GM12878 (cell line): ENCODE results near the gene SARDH. TPM values are rescaled to one million over a fixed set of nuclear protein-coding genes. Genes with fewer than 3 reads are reported as not detected.

Source experiments
- ATAC-seq: fragments of 200-7000 bp; cut with Tn5 transposase; 3 replicates; pipeline ENCODE4 v1.9.1; 2020; ENCODE audit warnings: mild to moderate bottlenecking, moderate library complexity
- BruUV-seq: library from RNA; stranded (reverse); fragments of 400-500 nt; replicated peaks from 2 replicates; lab custom pipeline; 2021; lab: Mats Ljungman, UMichigan
- CTCF ChIA-PET: fragments of 300-600 bp; sonication (Branson Sonifier 250); formaldehyde crosslinking; extraction: SDS; loops from one replicate; lab custom pipeline; 2021; ENCODE audit warnings: inconsistent platforms; lab: Yijun Ruan, JAX
- POLR2A ChIA-PET: fragments of 350-600 bp; formaldehyde crosslinking; extraction: SDS; loops from one replicate; lab custom pipeline; 2021; ENCODE audit warnings: inconsistent platforms; lab: Charles Lee
- RAD21 ChIA-PET: fragments of 300-600 bp; sonication (Branson Sonifier 250); formaldehyde crosslinking; loops from one replicate; lab custom pipeline; 2023; ENCODE audit warnings: antibody characterized with exemption; ENCODE audit not compliant: unreplicated experiment; lab: Charles Lee
- SMC1A ChIA-PET: fragments of 300-600 bp; sonication (Branson Sonifier 250); formaldehyde crosslinking; loops from one replicate; lab custom pipeline; 2023; ENCODE audit not compliant: unreplicated experiment, uncharacterized antibody; lab: Charles Lee
- DNase-seq: peaks from one replicate; pipeline ENCODE4 v3.0.0-alpha.2; 2011; ENCODE audit warnings: low read depth, low spot score
- FAIRE-seq: peaks from 3 replicates; lab custom pipeline; 2011; peaks lifted over from hg19 to GRCh38; lab: Jason Lieb, UNC
- H2AFZ ChIP-seq: 2 replicates; pipeline ENCODE4 v1.6.0; 2011; ENCODE audit warnings: low read depth, low read length, control low read depth; ENCODE audit not compliant: control insufficient read depth
- H3K27ac ChIP-seq: 2 replicates; pipeline ENCODE4 v1.5.1; 2011; ENCODE audit warnings: control low read depth; ENCODE audit not compliant: control insufficient read depth, insufficient read depth
- H3K27me3 ChIP-seq, 2 experiments: replicated peaks in 1 of 2; 2 replicates each; pipeline versions ENCODE4 v1.6.0 to v1.6.1; 2011; ENCODE audit warnings: low read length in 1 of 2; ENCODE audit not compliant: control insufficient read depth in 2 of 2, insufficient read depth in 2 of 2
- H3K36me3 ChIP-seq, 2 experiments: 2 replicates each; pipeline ENCODE4 v1.5.1; 2011; ENCODE audit warnings: low read length in 1 of 2; ENCODE audit not compliant: control insufficient read depth in 2 of 2, insufficient read depth in 2 of 2
- H3K4me1 ChIP-seq: 2 replicates; pipeline ENCODE4 v1.6.1; 2011; ENCODE audit warnings: mild to moderate bottlenecking, low read length, moderate library complexity, mixed read lengths; ENCODE audit not compliant: control insufficient read depth, insufficient read depth
- H3K4me2 ChIP-seq: 2 replicates; pipeline ENCODE4 v1.6.0; 2011; ENCODE audit warnings: control low read depth; ENCODE audit not compliant: control insufficient read depth, insufficient read depth
- H3K4me3 ChIP-seq: fragments of 200-600 bp; sonication (generic); 2 replicates; pipeline ENCODE4 v1.5.1; 2016
- H3K79me2 ChIP-seq: 2 replicates; pipeline ENCODE4 v1.6.0; 2011; ENCODE audit warnings: low read length; ENCODE audit not compliant: control insufficient read depth, insufficient read depth
- H3K9ac ChIP-seq: 2 replicates; pipeline ENCODE4 v1.8.0; 2011; ENCODE audit warnings: low read length, control low read depth, mixed read lengths; ENCODE audit not compliant: control insufficient read depth, insufficient read depth
- H3K9me3 ChIP-seq: replicated peaks from 3 replicates; pipeline ENCODE4 v1.5.1; 2011; ENCODE audit warnings: mild to moderate bottlenecking, low read length; ENCODE audit not compliant: control insufficient read depth, insufficient read depth
- H4K20me1 ChIP-seq: 2 replicates; pipeline ENCODE4 v1.6.0; 2011; ENCODE audit not compliant: control insufficient read depth, insufficient read depth
- CEBPB ChIP-seq, 2 experiments: fragments of 150-350 bp in 1 of 2; IDR thresholded peaks; 2 replicates each; pipeline ENCODE4 v1.6.1; 2012 to 2014; ENCODE audit warnings: low read depth in 2 of 2, low read length in 2 of 2, borderline replicate concordance in 1 of 2, inconsistent platforms in 1 of 2
- KAT2A ChIP-seq: conservative IDR thresholded peaks from 2 replicates; pipeline ENCODE4 v1.6.1; 2011; ENCODE audit warnings: low read depth, low read length; ENCODE audit not compliant: control insufficient read depth
- MYB ChIP-seq: fragments of 150-350 bp; IDR thresholded peaks from 2 replicates; pipeline ENCODE4 v1.6.1; 2014; ENCODE audit warnings: mild to moderate bottlenecking, low read depth, low read length, borderline replicate concordance
- NBN ChIP-seq: fragments of 450-650 bp; IDR thresholded peaks from 2 replicates; pipeline ENCODE4 v1.6.1; 2016
- NFYB ChIP-seq: IDR thresholded peaks from 2 replicates; pipeline ENCODE4 v1.6.1; 2011; ENCODE audit warnings: low read depth, mild to moderate bottlenecking, low read length, improper control_type of control experiment, moderate library complexity; ENCODE audit not compliant: insufficient read depth
- NR2F1 ChIP-seq: fragments of 450-650 bp; conservative IDR thresholded peaks from 2 replicates; pipeline ENCODE4 v1.6.1; 2017; ENCODE audit warnings: mild to moderate bottlenecking
- SP1 ChIP-seq: IDR thresholded peaks from one replicate; pipeline ENCODE4 v1.6.1; 2011; ENCODE audit warnings: low read depth, low read length
- SREBF1 ChIP-seq: IDR thresholded peaks from 2 replicates; pipeline ENCODE4 v1.6.1; 2012; ENCODE audit warnings: mild to moderate bottlenecking, low read length
- WRNIP1 ChIP-seq: IDR thresholded peaks from 2 replicates; pipeline ENCODE4 v1.6.1; 2011; ENCODE audit warnings: low read depth, low read length, improper control_type of control experiment, borderline replicate concordance
- WGBS: methylation state at CpG from one replicate; pipeline ENCODE4 v1.1.6; 2016; ENCODE audit warnings: low lambda C conversion rate; ENCODE audit not compliant: insufficient replicate concordance, insufficient coverage; ENCODE audit errors: missing lambda C conversion rate; 5-methylcytosine and 5-hydroxymethylcytosine counted together
- in situ Hi-C: fragments of 300-500 bp; cut with MboI; formaldehyde crosslinking; loops from 9 replicates; pipeline ENCODE4 v1.14.3; 2018; ENCODE audit warnings: mixed read lengths
- intact Hi-C: fragments of 100-400 bp; cut with micrococcal nuclease; formaldehyde crosslinking; loops from one replicate; pipeline ENCODE4 v1.14.2; 2022; ENCODE audit not compliant: unreplicated experiment
- polyA plus RNA-seq, 11 experiments: library from polyadenylated mRNA; depleted of rRNA in 4 of 11; unstranded in 6 of 11; stranded (reverse) in 5 of 11; fragments of >200 nt; fragmentation: Nextera tagmentation in 4 of 11; fragmentation: Illumina TruSeq in 1 of 11; extraction: Ambion mirVana in 4 of 11; extraction: Trizol in 1 of 11; gene quantifications; 1 replicate in 1 of 11; 2 replicates in 10 of 11; pipeline versions ENCODE4 v1.2.1 to v1.2.3, GENCODE V29; 2011 to 2016; ENCODE audit warnings: inconsistent platforms in 2 of 11, missing spikeins in 2 of 11, low read depth in 1 of 11
- total RNA-seq, 4 experiments: library from RNA; depleted of rRNA in 3 of 4; stranded (reverse); fragments of >200 nt in 3 of 4; fragmentation: Illumina TruSeq in 1 of 4; extraction: Trizol in 1 of 4; gene quantifications; 2 replicates each; pipeline versions ENCODE4 v1.2.1 to v1.2.3, GENCODE V29; 2013 to 2021
- TF ChIP-seq, protein P1 (sequence below): fragments of 450-650 bp; IDR thresholded peaks from 2 replicates; pipeline ENCODE4 v1.6.1; 2016; ENCODE audit warnings: mild to moderate bottlenecking
- TF ChIP-seq, protein P2 (sequence below): IDR thresholded peaks from 2 replicates; pipeline ENCODE4 v1.6.1; 2011; ENCODE audit warnings: low read depth, low read length, improper control_type of control experiment, borderline replicate concordance
- TF ChIP-seq, protein P3 (sequence below): fragments of 150-350 bp; IDR thresholded peaks from 2 replicates; pipeline ENCODE4 v1.6.1; 2014; ENCODE audit warnings: mild to moderate bottlenecking, low read depth, low read length

Gene SARDH
- total and polyA plus RNA-seq, 10 of the 15 experiments (the other 5 are each of a cell fraction or from before 2014, with no cell fraction given) = 0.03 to 0.15 (median 0.10) TPM; not detected in 6

DNA sequence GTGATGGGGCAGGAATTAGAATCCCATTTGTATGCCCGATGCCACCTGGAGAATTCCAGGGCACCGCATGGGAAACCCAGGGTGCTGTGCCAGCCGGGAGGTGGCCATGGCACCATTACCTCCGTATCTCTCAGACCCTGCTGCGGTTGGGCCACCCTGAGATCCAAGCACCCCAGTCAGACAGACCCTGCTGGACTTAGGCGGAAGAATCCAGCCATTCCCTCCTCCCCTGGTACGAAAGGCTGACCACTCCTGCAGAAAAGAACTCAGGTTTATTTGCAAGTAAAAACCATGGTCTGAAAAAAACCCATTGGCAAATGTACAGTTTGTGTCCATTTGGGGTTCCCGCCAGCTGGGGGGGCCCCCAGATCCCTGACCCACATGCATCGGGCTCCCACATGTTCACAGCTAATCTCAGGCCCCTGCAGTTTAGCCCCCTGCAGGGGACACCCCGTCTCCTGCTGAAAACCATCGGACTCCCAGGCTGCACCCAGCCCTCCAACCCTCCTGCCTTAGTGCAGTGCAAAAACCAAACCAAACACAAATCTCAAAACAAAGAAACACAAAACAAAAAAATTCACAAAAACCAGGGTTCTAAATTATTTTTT is 23.6 kb upstream of the SARDH start:
- H3K36me3 ChIP-seq = peaks cover 3 to 8% of the 10 kb centered on the region in 2 experiments
- H3K4me2 ChIP-seq = no peak overlapping the region
- no TSS peak for BruUV-seq
- H3K9me3 ChIP-seq = no peaks in the 10 kb centered on the region
- no peak for FAIRE-seq
- ChIA-PET RAD21 (no interaction called here), CTCF (no interaction called here), POLR2A (no interaction called here), SMC1A (no interaction called here)
- H2AFZ ChIP-seq = no peak overlapping the region
- TF ChIP-seq KAT2A = no peak
- TF ChIP-seq, protein P1, sequence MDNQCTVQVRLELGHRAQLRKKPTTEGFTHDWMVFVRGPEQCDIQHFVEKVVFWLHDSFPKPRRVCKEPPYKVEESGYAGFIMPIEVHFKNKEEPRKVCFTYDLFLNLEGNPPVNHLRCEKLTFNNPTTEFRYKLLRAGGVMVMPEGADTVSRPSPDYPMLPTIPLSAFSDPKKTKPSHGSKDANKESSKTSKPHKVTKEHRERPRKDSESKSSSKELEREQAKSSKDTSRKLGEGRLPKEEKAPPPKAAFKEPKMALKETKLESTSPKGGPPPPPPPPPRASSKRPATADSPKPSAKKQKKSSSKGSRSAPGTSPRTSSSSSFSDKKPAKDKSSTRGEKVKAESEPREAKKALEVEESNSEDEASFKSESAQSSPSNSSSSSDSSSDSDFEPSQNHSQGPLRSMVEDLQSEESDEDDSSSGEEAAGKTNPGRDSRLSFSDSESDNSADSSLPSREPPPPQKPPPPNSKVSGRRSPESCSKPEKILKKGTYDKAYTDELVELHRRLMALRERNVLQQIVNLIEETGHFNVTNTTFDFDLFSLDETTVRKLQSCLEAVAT = no peak
- no peak for TF ChIP-seq NFYB
- no peak for TF ChIP-seq NR2F1
- intact Hi-C loops = no loop called here
- in situ Hi-C loops = no loop called here
- no peaks in the 10 kb centered on the region for H4K20me1 ChIP-seq
- no peak overlapping the region for H3K27ac ChIP-seq
- ATAC-seq = no peak
- DNase-seq = no peak
- no peak overlapping the region for H3K9ac ChIP-seq
- no peaks in the 10 kb centered on the region for H3K27me3 ChIP-seq
- H3K79me2 ChIP-seq = no peaks in the 10 kb centered on the region
- H3K4me3 ChIP-seq = no peak overlapping the region
- WGBS = 66% methylated on average over 11 of the region's 11 CpGs
- H3K4me1 ChIP-seq = no peaks in the 10 kb centered on the region

DNA sequence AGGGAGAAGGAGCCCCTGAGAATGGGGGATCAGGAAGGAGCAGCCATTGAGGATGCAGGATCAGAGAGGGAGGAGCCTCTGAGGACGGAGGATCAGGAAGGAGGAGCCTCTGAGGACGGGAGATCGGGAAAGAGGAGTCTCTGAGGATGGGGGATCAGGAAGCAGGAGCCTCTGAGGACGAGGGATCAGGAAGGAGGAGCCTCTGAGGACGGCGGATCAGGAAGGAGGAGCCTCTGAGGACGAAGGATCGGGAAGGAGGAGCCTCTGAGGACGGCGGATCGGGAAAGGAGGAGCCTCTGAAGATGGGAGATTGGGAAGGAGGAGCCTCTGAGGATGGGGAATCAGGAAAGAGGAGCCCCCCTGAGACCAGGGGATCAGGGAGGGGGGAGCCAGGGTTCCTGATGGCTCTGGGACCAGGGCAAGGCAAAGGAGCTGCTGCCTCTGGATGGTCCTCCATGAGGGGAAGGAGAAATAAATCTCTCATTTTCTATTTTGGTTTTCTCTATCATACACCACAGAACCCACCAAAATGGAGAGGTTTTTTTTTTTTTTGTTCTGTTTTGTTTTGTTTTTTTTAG is 22.6 kb upstream of the SARDH start:
- H3K4me1 ChIP-seq = no peaks in the 10 kb centered on the region
- no CpG with 5 or more reads among the region's 11 CpGs for WGBS
- in situ Hi-C loops = no loop called here
- ChIA-PET POLR2A (no interaction called here), SMC1A (no interaction called here), RAD21 (no interaction called here), CTCF (no interaction called here)
- no peaks in the 10 kb centered on the region for H4K20me1 ChIP-seq
- FAIRE-seq = no peak
- H3K27ac ChIP-seq = no peak overlapping the region
- no peak for DNase-seq
- no TSS peak for BruUV-seq
- intact Hi-C loops = no loop called here
- H3K4me3 ChIP-seq = no peak overlapping the region
- H3K79me2 ChIP-seq = no peaks in the 10 kb centered on the region
- no peak overlapping the region for H3K4me2 ChIP-seq
- H3K9ac ChIP-seq = no peak overlapping the region
- no peaks in the 10 kb centered on the region for H3K9me3 ChIP-seq
- ATAC-seq = no peak
- H3K27me3 ChIP-seq = no peaks in the 10 kb centered on the region
- no peak overlapping the region for H2AFZ ChIP-seq
- H3K36me3 ChIP-seq = peaks cover 3 to 8% of the 10 kb centered on the region in 2 experiments
- TF ChIP-seq MYB (no peak), CEBPB (IDR thresholded peaks at IDR 0.05; ENCODE audit: borderline replicate concordance in 1 of 2, low read depth in 2 of 2, low read length in 2 of 2) (no peak), WRNIP1 (no peak), SP1 (no peak), SREBF1 (no peak), NBN (no peak)
- TF ChIP-seq, protein P2, sequence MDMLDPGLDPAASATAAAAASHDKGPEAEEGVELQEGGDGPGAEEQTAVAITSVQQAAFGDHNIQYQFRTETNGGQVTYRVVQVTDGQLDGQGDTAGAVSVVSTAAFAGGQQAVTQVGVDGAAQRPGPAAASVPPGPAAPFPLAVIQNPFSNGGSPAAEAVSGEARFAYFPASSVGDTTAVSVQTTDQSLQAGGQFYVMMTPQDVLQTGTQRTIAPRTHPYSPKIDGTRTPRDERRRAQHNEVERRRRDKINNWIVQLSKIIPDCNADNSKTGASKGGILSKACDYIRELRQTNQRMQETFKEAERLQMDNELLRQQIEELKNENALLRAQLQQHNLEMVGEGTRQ = no peak
- TF ChIP-seq, protein P3, sequence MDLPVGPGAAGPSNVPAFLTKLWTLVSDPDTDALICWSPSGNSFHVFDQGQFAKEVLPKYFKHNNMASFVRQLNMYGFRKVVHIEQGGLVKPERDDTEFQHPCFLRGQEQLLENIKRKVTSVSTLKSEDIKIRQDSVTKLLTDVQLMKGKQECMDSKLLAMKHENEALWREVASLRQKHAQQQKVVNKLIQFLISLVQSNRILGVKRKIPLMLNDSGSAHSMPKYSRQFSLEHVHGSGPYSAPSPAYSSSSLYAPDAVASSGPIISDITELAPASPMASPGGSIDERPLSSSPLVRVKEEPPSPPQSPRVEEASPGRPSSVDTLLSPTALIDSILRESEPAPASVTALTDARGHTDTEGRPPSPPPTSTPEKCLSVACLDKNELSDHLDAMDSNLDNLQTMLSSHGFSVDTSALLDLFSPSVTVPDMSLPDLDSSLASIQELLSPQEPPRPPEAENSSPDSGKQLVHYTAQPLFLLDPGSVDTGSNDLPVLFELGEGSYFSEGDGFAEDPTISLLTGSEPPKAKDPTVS = no peak
